NCI-H2196 treated with DMSO at 0.1 percent for 48 hours (cell line): ENCODE data around the gene HES2.
"Not testable (repeated sequence)": the region's sequence is repeated elsewhere in the genome, so short reads cannot be mapped to it uniquely, and the experiment has no call there.

ENCODE experiments used
- DNase-seq: peaks from one replicate; lab custom pipeline; 2025; ENCODE audit not compliant: unreplicated experiment; lab: John Stamatoyannopoulos, UW

Gene HES2

GRCh38 chr1:6391951-6392808 lies 27.5 kb downstream of the HES2 start:
- DNase-seq, result no peak

- DNase-seq, result no peak
Measured at GRCh38 chr1:6389971-6390370, 29.7 kb downstream of the HES2 start.

- no peak for DNase-seq
Measured at GRCh38 chr1:6386371-6386949, 33.3 kb downstream of the HES2 start.

GRCh38 chr1:6385488-6386191 lies 34.1 kb downstream of the HES2 start:
- DNase-seq, result peak; percentile 90

- no peak for DNase-seq
Measured at GRCh38 chr1:6384962-6385361, 34.8 kb downstream of the HES2 start.

- DNase-seq, result no peak
Measured at GRCh38 chr1:6384135-6384534, 35.6 kb downstream of the HES2 start.

GRCh38 chr1:6380037-6380436 lies 39.7 kb downstream of the HES2 start:
- DNase-seq, result no peak

- no peak for DNase-seq
Measured at GRCh38 chr1:6378096-6378746, 41.5 kb downstream of the HES2 start.

GRCh38 chr1:6373961-6374720 lies 45.6 kb downstream of the HES2 start:
- DNase-seq, result peak; percentile 57

GRCh38 chr1:6372236-6372635 lies 47.5 kb downstream of the HES2 start:
- DNase-seq, result not testable (repeated sequence)

GRCh38 chr1:6370006-6370405 lies 49.7 kb downstream of the HES2 start:
- no peak for DNase-seq

- no peak for DNase-seq
Measured at GRCh38 chr1:6367381-6368012, 52.2 kb downstream of the HES2 start.

- DNase-seq, result no peak
Measured at GRCh38 chr1:6365047-6365446, 54.7 kb downstream of the HES2 start.

- not testable (repeated sequence) for DNase-seq
Measured at GRCh38 chr1:6363085-6363884, 56.4 kb downstream of the HES2 start.
